Fibroblast of skin of back (primary cell): ENCODE data around the gene PRKCH.

Experiments
- DNase-seq: peaks from one replicate; pipeline ENCODE4 v3.0.0-alpha.2; 2013

Gene PRKCH

GRCh38 chr14:61555056-61555838 is 233.9 kb downstream of the PRKCH start:
- DNase-seq = no peak

- no peak for DNase-seq
These were observed 235.1 kb downstream of the PRKCH start for GRCh38 chr14:61556455-61556854.

- no peak for DNase-seq
These were observed 235.9 kb downstream of the PRKCH start for GRCh38 chr14:61557262-61557661.

GRCh38 chr14:61557854-61558253 is 236.5 kb downstream of the PRKCH start:
- DNase-seq = no peak

- DNase-seq = peak; percentile 94
These were observed 236.9 kb downstream of the PRKCH start for GRCh38 chr14:61558271-61558670.

GRCh38 chr14:61559641-61560201 is 238.3 kb downstream of the PRKCH start:
- no peak for DNase-seq

- no peak for DNase-seq
These were observed 238.9 kb downstream of the PRKCH start for GRCh38 chr14:61560323-61560722.

- DNase-seq = peak; percentile 90
These were observed 239.7 kb downstream of the PRKCH start for GRCh38 chr14:61561104-61561503.

- peak; percentile 100 for DNase-seq
These were observed 240.4 kb downstream of the PRKCH start for GRCh38 chr14:61561657-61562276.

GRCh38 chr14:61562321-61563161 is 241.2 kb downstream of the PRKCH start:
- DNase-seq = peak; percentile 100

GRCh38 chr14:61563162-61563511 is 241.8 kb downstream of the PRKCH start:
- no peak for DNase-seq

- DNase-seq = no peak
These were observed 242.7 kb downstream of the PRKCH start for GRCh38 chr14:61563880-61564617.

- peak; percentile 100 for DNase-seq
These were observed 243.3 kb downstream of the PRKCH start for GRCh38 chr14:61564618-61565091.

GRCh38 chr14:61565181-61565580 is 243.8 kb downstream of the PRKCH start:
- peak; percentile 80 for DNase-seq

- DNase-seq = peak; percentile 89
These were observed 244.6 kb downstream of the PRKCH start for GRCh38 chr14:61565836-61566536.

GRCh38 chr14:61566537-61567225 is 245.3 kb downstream of the PRKCH start:
- DNase-seq = no peak

- no peak for DNase-seq
These were observed 246.6 kb downstream of the PRKCH start for GRCh38 chr14:61567838-61568571.

GRCh38 chr14:61568572-61569011 is 247.2 kb downstream of the PRKCH start:
- no peak for DNase-seq

GRCh38 chr14:61569308-61569707 is 247.9 kb downstream of the PRKCH start:
- no peak for DNase-seq
